Stimulated activated naive CD8-positive, alpha-beta T cell treated with anti-CD3 and anti-CD28 coated beads, Interleukin-15, Interleukin-2, amounts not matched to agents 100 U/mL and 50 U/mL, for 24 hours (primary cell): ENCODE data around the gene SWAP70.
A peak's percentile ranks its signal among the peaks of the same experiment; 100 is the strongest.
"Not testable (repeated sequence)": the region's sequence is repeated elsewhere in the genome, so short reads cannot be mapped to it uniquely, and the experiment has no call there.

Source experiments
- ATAC-seq: fragments of 150-1000 bp; cut with Tn5 transposase; one replicate; pipeline ENCODE4 v1.10.0; 2021
- DNase-seq: peaks from one replicate; pipeline ENCODE4 v3.0.0; 2021

SWAP70 gene

GRCh38 chr11:9722023-9722422 lies 58.1 kb downstream of the SWAP70 start:
- no peak for DNase-seq
- no peak for ATAC-seq

- DNase-seq: no peak
- no peak for ATAC-seq
Measured at GRCh38 chr11:9722893-9723292, 59.0 kb downstream of the SWAP70 start.

GRCh38 chr11:9726321-9727022 lies 62.6 kb downstream of the SWAP70 start:
- DNase-seq (no peak), ATAC-seq (no peak)

GRCh38 chr11:9728058-9728457 lies 64.2 kb downstream of the SWAP70 start:
- no peak for DNase-seq
- ATAC-seq: no peak

- no peak for DNase-seq
- no peak for ATAC-seq
Measured at GRCh38 chr11:9731256-9731655, 67.4 kb downstream of the SWAP70 start.

GRCh38 chr11:9732453-9732852 lies 68.6 kb downstream of the SWAP70 start:
- no peak for DNase-seq
- ATAC-seq: no peak

- ATAC-seq (no peak), DNase-seq (no peak)
Measured at GRCh38 chr11:9733212-9733611, 69.3 kb downstream of the SWAP70 start.

GRCh38 chr11:9735236-9735635 lies 71.4 kb downstream of the SWAP70 start:
- ATAC-seq (no peak), DNase-seq (no peak)

- DNase-seq: no peak
- ATAC-seq: no peak
Measured at GRCh38 chr11:9735919-9736318, 72.0 kb downstream of the SWAP70 start.

GRCh38 chr11:9736365-9736764 lies 72.5 kb downstream of the SWAP70 start:
- ATAC-seq: no peak
- DNase-seq: no peak

GRCh38 chr11:9738116-9738515 lies 74.2 kb downstream of the SWAP70 start:
- ATAC-seq: no peak
- DNase-seq: no peak

- no peak for ATAC-seq
- no peak for DNase-seq
Measured at GRCh38 chr11:9738707-9739106, 74.8 kb downstream of the SWAP70 start.

GRCh38 chr11:9739123-9739900 lies 75.4 kb downstream of the SWAP70 start:
- no peak for DNase-seq
- no peak for ATAC-seq

- no peak for ATAC-seq
- no peak for DNase-seq
Measured at GRCh38 chr11:9740202-9740883, 76.5 kb downstream of the SWAP70 start.

- ATAC-seq: no peak
Measured at GRCh38 chr11:9741260-9741659, 77.4 kb downstream of the SWAP70 start.

GRCh38 chr11:9743512-9743911 lies 79.6 kb downstream of the SWAP70 start:
- DNase-seq, ATAC-seq: not testable (repeated sequence)

More at GRCh38 chr11:9741260-9741659, 77.4 kb downstream of the SWAP70 start:
- DNase-seq: no peak

GRCh38 chr11:9745411-9746211 lies 81.7 kb downstream of the SWAP70 start:
- ATAC-seq: no peak

GRCh38 chr11:9747229-9747628 lies 83.4 kb downstream of the SWAP70 start:
- ATAC-seq (no peak), DNase-seq (no peak)

More at GRCh38 chr11:9745411-9746211, 81.7 kb downstream of the SWAP70 start:
- no peak for DNase-seq

GRCh38 chr11:9747828-9748227 lies 84.0 kb downstream of the SWAP70 start:
- no peak for ATAC-seq
- no peak for DNase-seq

GRCh38 chr11:9748361-9748970 lies 84.6 kb downstream of the SWAP70 start:
- peak; percentile 97 for ATAC-seq
- peak; percentile 64 for DNase-seq

GRCh38 chr11:9750551-9750950 lies 86.7 kb downstream of the SWAP70 start:
- no peak for DNase-seq
- no peak for ATAC-seq

GRCh38 chr11:9752091-9752490 lies 88.2 kb downstream of the SWAP70 start:
- DNase-seq (no peak), ATAC-seq (no peak)
